Inflammatory macrophage treated with lipopolysaccharide for 1 hour (primary cell): Measurements from ENCODE around the gene EFNA5.

ENCODE experiments used
- DNase-seq, 2 donors: peaks; one replicate each; pipeline ENCODE4 v3.0.0-alpha.2; 2020 to 2022

The EFNA5 gene

GRCh38 chr5:107415762-107416161, 255.0 kb downstream of the EFNA5 start:
- no peak for DNase-seq

DNA sequence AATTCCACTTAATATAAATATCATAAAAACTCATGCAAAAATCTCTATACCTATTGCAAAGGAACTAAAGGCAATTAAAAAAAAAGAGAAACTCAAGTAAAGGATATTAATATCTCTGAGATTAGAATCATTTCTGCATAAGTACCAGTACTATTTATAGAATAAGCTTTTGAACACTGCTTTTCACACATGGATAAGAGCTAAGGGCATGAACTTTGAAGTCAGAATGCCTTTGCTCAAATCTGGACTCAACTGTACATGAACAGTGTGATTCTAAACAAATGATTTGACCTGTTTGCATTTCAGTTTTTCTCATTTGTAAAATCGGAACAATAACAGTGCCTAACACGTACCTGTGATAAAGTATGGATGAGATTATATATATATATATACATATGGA, 255.9 kb downstream of the EFNA5 start:
- no peak for DNase-seq

- no peak for DNase-seq
Measured at GRCh38 chr5:107413754-107414153, 257.0 kb downstream of the EFNA5 start.

DNA sequence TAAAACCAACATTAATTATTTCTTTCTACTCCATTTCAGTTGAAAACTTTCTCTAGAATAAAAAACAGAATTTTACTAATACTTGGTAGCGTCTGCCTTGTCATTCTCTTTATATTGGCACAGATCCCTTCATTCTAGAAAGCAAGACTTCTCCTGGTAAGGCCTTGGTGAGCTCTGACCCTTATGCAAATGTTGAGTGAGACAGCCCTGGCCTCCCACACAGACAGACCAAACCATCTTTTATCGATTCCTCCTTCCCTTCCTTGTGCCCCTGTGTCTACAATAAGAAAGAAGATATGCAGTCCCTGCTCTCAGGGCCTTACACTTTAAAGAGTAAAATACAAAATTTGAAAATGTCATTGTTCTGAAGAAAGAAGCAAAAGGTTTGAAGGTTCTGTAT, 262.2 kb downstream of the EFNA5 start:
- DNase-seq: no peak

DNA sequence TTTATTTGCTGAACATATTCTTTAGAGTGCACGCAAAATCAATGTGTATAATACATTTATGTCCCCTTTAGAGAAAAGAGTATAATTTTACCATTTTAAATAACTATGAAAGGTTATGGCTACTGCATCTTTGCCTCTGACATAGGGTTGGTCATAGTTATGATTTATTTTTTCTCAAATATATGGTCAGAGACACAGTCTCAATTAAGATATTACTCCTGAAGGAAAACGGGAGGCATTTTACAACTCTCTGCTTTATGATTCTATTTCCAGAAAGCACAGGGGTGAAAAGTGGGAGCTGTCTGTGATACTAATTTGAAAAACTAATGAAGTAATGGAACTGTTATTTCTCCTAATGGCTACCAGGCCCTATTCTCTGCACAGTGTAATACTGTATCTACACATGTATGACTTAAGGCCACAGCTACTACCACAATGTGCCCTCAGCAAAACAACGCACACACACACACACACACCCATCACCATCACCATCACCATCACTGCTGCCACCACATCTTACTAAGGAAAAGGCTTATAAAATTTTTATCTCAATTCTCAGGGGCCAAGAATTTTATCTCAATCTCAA, 262.9 kb downstream of the EFNA5 start:
- DNase-seq: no peak

DNA sequence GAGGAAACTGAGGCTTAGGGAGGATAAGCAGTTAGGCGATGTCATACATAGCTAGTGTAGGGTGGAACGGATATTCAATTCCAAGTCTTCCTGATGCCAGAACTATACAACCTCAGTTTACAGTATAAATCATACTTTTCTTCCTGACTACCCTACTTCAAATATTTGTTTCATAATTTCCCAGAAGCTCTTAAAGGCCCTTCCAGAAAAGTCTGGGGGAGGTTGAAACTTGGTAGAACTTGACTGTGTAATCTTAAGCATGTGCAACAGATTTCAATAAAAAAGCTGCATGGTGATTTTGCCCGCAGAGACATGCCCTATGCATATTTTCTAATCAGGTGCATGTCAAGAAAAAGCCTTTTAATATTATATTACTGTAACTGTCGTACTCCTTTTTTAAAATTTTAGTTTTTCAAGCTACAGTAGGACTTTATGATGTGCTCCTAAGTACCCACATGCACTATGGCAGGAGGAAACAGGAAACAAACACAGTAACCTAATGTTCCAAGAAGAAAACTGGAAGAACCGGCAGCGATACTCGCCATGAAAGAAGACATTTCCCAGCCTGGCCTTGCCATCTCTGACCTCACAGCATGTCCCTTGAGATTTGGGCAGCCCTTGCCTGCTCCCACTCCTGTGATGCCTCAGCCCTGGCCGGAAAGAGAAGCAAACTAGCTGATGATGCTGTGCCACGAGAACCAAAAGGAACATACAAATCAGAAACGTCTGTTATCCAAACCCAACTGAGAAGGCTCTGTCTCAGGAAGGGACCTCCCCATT, 266.0 kb downstream of the EFNA5 start:
- no peak for DNase-seq

DNA sequence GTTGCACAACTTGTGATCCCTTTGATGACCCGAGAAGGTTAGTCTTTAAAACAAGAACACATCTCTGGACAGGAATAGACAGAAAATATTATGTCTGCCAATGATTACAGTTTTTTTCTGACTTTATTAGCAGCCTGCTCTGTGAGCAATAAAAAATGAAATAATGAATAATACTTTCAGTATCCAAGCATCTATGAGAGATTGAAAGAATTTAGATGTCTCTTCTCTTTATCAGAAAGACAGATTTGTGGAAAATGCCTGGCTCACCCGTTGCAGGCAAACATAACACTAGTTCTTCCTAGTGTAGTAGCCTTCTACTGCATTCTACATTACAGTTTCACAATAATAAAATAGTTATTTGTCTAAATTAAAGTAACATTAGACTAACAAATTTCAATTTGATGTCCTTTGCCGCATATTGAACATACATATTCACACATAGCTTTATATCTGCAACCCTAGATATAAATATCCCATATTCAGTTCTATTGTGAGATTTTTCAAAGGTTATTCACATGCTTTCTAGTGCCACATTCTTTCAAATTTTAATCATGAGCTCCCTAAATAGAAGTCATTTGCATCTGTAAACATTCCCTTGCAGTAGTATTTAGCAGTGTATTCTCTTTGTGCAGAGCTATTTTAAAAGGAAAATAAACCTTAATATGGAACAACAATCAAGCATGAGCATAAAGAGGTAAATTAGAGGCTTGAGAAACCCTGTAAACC, 267.3 kb downstream of the EFNA5 start:
- no peak for DNase-seq

GRCh38 chr5:107402434-107403227, 268.1 kb downstream of the EFNA5 start:
- no peak for DNase-seq

DNA sequence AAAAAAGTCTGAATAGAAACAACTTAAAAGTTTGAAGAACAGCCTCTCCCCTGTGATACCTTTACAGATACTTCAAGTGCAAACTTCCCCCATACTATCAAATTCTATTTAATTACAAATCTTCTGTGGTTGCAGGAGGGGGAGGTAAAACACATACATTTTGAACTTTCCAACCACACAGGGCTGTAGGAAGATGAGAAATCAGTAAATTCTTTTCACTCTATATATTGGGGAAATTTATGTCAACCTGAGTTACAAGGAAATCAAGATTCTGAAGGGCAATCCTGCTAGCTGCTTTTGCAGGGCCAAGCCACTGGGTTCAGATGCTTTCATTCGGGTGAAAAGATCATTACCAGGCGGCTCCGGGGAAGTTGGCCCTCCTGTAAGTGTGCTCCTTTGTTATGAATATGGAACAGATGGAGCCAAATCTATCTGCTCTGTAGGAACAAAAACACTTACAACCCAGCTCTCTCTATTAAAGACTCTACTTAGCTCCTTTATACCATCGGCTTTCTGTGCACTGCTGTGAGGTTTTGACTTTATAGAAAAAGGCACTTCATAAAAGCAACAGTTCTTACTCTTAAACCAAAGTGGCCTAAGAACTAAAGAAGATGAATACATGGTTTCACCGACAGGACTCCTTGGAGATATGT, 269.1 kb downstream of the EFNA5 start:
- no peak for DNase-seq

DNA sequence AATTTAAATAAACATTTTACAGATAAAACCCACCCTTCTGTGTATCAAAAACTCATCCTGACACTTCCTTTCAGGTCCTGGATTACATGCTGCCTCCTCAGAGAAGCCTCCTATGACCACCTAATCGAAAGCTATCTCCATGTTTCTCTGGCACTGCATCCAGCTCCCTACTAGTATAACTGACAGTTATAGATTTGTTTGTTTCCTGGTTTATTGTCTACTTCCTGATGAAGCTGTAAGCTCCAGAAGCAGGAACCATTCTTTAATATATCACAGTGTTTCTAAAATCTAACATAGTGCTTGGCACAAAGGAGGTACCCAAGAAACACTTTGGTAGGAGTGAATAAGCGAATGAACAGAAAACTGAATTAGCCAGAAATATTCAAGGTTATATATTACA, 270.4 kb downstream of the EFNA5 start:
- no peak for DNase-seq

- DNase-seq: no peak
Measured at GRCh38 chr5:107398703-107399102, 272.0 kb downstream of the EFNA5 start.

DNA sequence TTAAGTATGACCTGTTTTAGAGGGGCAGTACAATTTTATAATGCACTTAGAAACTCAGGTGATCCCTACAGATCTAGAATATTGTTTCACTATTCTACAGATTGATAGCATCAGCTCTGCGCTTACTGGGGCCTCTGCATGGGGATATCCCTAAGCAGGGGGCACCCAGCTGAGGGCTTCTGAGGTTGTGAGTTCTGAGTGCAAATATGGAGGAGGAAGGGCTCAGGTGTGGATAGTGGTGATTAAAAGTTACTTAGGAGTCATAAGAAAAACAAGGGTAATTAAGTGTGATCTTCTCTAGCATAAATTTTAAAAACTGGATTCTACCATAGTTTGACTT, 274.4 kb downstream of the EFNA5 start:
- DNase-seq: no peak

DNA sequence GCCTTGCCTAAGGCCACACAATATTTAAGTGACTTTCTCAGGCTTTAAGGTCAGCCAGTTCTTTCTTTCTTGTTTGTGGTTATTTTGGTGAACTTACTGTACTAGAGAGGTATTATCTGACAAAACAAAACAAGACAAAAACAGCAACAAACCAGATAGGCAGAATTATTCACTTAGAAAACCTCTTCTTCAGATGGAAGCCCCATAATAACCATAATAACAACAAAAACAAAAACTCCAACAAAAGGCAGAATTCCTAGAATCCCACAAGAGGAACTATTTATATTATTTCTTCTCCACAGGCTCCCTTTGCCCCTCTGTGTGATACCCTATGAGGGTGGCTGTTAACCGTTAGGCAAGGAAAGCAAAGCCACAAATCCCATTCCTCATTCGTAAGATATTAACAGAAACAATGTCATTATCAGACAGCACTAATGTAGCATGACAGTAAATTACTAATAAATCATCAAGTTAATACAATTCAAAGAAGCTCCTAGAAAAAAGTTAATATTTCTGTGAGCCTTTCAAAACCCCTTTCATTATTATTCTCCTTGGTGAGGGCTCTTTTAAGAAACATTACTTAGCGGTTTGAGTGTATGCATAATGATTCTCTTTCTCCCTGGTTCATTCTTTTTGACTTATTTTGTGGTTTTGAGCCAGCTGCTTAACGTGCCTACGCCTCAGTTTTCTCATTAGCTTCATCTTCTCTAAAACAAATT, 274.9 kb downstream of the EFNA5 start:
- DNase-seq: no peak

- DNase-seq: no peak
Measured at GRCh38 chr5:107393851-107394250, 276.9 kb downstream of the EFNA5 start.

DNA sequence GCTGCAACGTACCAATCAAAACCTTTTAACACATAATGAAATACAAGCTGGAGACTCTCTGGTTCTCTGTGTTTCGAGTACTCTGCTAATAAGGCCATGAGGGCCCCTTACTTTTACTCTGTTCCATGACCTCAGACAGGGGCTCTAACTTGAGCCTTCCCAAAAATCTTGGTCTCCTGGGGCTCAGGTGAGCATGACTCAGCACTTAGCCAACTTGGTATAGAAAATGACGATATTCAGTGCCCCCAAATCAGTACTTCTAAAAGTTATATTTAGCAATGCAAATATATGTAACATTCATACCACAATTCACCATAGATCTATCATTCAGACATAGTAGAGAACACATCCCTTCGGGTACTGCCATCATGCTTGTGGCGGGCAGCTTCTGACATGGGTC, 278.9 kb downstream of the EFNA5 start:
- DNase-seq: no peak

DNA sequence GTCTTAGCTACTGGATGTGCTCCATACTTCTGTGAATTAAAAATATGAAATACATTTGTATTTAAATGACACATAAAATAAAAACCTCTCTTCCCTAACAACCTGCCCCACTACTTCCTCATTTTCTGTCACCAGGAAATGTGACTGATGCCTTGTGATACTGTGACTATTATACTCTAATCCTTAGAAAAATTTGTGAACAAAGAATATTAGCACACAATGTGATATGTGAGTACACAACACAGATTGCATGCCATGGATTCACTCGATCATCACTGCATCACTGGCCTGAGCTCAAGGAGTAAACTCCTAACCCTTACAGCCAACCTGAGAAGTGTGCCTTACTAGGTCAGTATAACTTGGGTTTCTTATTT, 281.0 kb downstream of the EFNA5 start:
- peak; percentile 74 to 93 for DNase-seq

- DNase-seq: peak; percentile 59 to 65
Measured at GRCh38 chr5:107389130-107389774, 281.5 kb downstream of the EFNA5 start.

DNA sequence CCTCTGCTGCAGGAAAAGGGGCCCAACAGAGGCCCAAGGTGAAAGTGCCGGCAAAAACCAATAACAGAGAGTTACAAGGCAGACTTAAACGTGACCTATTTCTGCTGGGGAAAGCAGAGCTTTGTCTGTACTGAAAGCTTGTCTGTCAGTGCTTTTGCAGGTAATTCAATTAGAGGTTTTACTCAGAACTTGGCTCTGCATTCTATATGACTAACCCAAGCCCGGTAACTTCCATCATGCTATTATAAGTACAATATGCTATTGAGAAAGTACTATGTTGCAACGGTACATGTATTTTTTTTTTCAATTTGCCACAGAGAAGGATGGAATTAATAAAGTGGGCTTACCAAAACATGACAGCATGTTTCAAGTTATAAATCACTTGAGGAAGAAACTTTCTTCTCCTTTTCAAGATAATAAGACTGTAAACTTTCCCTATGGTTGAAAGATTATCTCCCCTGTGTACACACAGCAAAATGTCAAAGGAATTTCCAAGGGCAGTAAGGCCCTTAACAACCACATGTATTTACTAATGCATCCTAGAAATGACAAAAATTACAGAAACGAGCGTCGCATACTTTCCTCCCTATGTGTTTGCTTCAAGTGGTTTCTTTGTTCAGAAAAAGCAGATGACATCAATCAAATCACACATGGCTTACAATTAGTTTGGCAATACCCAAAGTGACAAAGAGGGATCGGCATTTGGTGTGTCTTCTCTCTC, 282.4 kb downstream of the EFNA5 start:
- DNase-seq: peak; percentile 85 to 95

GRCh38 chr5:107387526-107388140, 283.1 kb downstream of the EFNA5 start:
- DNase-seq: peak; percentile 32 to 41

DNA sequence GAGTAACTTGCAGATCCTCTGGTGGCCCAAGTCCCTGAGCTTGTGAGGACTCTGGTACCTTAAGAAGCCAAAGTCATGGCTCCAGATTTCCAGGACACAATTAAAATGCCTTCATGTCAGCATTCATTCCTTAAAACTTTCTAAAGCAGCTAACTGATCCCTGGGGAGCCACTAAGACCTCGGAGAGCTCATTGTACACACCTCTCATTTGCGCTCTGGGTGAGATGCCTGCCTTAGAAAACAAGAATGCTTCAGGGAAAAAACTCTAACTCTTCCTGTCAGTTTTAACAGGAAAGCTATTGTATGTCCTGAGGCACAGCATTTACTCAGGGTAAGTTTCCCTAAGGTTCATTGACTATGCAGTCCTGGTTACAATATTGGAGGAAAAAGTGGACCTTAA, 285.0 kb downstream of the EFNA5 start:
- no peak for DNase-seq

GRCh38 chr5:107384256-107384655, 286.5 kb downstream of the EFNA5 start:
- no peak for DNase-seq
